ENCODE measurements around the gene MAP3K20.

GRCh38 chr2:173134703-173135102 is 59.1 kb downstream of the MAP3K20 start:
- no peak for TF ChIP-seq POLR2A (IDR thresholded peaks at IDR 0.05; ENCODE audit: low read depth, low read length)
- no peak for TF ChIP-seq TAF1 (IDR thresholded peaks at IDR 0.05; ENCODE audit: borderline replicate concordance, low read depth, low read length)
- TF ChIP-seq POLR2AphosphoS5 (IDR thresholded peaks at IDR 0.05; ENCODE audit: low read depth, low read length), result no peak
